ENCODE results near the gene MB.

The MB gene

DNA sequence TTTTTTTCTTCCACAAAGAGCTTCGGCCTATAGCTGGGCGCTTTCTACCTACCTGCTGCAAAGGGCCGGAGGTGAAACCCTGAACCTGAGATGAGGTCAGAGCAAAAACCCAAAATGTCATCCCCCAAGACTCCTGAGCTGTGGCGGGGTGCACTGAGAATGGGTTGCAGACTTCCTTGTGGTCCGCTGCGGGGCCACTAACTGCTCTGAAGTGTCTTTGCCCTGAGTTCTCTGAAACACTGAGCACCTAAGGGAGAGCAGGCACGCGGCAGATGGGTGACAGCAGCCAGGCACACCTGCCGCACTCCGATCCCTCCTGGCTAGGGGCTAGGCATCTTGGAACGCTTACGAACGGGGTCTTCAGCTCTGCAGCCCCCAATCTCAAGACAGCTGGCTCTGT, 47.2 kb downstream of the MB start:
- DNase-seq: no peak

DNA sequence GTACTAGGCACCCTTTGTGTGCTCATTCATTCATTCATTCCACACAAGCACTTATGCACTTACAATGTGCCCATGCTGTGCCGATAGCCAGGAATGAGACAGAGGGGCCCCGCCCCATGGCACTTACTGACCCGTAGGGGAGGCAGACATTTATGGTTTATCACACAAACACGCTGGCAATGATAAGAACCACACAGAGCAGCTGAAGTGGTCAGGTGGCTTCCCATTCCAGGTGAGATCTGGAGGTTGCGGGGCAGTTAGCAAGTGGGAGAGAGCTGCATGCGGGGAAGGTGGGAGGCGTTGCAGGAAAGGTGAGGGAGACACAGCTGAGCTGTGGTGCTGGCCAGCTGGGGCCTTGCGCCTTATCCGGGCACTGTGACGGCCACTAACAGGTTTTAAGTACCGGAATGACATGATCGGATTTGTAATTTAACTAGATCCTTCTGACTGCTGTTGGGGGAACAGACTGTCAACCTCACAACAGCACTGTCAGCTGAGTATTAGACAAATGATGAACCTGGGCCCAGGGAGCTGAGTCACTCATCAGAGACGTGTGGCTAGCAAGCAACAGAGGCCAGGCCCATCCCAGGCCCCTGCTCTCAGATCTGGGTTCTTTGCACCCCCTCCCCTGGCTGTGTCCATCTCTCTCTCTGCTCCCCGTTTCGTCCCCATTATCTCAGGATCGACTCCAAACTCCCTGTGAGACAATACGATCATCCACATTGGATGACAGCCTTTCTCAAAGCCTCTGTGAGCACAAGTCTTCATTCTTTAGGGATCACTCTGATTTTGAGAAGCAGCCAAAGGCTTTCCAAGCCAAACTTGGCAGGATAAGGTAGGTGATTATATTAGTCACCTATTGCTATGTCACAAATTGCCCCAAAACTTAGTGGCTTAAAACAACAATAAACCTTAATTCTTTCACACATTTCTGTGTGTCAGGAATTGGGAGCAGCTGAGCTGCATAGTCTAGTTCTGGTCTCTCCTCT, 48.1 kb downstream of the MB start:
- no peak for DNase-seq

DNA sequence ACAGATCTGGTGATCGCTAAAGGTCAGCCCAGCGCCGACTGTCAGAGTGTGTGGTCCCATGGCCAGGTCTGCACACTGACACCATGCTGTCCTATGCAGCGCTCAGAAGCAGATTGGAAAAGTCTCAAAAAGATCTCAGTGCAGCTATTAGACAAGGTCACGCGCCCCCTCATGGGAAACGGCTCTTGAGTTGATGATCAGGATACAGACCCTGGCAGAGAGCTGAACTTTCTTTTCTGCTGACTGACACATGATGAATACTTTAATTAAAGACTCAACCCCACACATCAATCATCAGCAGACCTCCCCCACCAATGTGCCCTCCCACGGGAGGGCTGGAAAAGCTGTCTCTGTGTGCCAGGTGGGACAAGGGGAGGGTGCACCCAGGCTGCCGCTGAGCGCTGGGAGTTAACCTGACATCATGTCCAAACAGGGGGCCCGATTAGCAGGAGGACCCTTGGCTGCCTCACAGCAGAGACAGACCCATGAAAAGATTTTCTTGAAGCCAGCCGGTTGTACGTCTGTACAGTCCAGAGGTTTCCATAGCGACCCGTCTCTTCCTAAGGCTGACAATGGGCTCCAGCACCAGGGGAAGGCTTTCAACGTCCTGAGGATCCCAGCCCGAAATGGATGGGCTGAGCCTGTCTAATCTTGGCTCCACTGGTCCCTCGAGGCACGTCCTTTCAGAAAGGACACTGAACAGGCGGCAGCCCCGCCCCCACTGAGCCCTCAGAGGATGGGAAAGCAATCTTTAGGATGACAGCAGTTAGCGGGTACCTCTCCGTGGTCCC, 49.6 kb downstream of the MB start:
- DNase-seq: no peak

GRCh38 chr22:35564975-35565867, 51.9 kb downstream of the MB start:
- no peak for DNase-seq

DNA sequence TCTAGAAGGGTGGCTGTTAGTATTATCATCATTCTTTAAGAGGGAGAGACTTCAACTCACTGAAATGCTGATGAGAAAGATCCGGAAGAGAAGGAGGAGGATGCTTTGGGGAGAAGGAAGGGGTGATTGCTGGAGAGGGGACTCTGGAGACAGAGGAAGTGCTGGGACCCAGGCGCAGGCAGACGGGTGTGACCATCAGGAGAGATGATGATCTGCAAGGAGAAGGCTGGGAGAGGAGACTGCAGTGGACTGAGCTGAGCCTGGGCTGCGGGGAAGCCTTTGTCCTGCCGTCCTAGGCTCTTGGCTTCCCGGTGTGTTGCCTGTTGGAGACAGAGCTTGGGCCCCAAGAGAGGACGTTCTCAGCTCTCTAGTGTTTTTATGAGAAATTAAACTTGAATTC, 53.9 kb downstream of the MB start:
- no peak for DNase-seq

GRCh38 chr22:35561796-35562526, 55.2 kb downstream of the MB start:
- DNase-seq: no peak

- DNase-seq: no peak
Observed at GRCh38 chr22:35560824-35561223, 56.3 kb downstream of the MB start.

DNA sequence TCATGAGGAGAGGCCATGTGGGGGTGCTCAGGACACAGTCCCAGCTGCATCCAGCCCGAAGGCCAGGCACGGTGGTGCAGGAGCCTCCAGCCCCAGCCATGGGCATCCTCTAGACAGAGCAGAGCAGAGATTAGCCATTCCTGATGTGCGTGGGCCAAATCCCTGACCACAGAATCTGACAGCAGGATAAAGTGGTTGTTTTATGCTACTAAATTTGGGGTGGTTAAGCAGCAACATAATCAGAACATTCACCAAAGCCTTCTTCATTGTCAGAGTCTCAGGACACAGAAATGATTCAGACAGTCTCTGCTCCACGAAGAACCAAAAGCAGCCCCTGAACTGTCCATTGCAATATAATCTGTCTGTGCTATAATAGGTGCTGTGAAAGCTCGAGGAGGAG, 56.8 kb downstream of the MB start:
- no peak for DNase-seq

DNA sequence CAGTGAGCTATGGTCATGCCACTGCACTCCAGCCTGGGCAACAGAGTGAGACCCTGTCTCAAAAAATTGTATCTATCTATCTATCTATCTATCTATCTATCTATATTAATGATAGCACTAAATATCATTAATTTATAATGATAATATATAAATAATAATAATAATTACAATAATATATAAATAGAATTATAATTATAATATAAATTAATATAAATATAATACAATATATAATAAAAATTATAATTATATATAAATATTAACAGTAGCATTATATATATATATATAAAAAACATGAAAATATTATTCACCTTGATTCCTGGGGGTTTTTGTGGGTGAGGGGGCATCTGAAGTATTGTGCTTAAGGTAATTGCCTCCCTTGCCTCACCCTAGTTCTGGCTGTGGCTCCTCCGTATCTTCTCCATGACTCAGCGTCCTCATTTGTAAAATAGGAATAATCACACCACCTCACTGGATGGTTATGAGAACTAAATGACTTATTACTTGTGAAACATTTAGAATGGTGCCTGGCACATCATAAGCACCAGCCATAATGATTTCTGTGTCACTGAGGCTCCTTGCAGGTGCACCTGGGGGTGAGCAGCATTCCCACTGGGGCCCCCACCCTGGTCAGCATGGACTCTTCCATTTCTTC, 57.6 kb downstream of the MB start:
- no peak for DNase-seq

DNA sequence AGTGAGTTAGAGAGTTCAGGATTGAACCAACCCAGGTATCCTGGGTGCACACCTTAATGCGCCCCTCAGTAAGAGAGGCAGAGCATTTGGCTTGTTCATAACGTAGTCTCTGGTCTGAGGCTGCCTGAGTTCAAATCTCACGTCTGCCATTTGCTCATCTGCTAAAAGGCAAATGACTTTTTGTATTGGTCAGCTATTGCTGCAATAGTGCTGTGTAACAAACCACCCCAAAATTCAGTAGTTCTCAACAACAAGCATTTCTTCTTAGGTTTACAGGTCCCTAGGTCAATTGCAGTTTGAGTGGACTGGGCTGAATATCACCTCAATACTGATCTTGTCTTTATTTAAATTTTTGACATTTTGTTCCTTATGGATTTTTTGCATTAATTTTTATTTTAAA, 58.4 kb downstream of the MB start:
- DNase-seq: no peak

- DNase-seq: no peak
Observed at GRCh38 chr22:35558031-35558430, 59.1 kb downstream of the MB start.

Data from suppressor macrophage treated with lipopolysaccharide for 4 hours (primary cell).